ENCODE measurements around the gene SRPX2. TPM values are rescaled to one million over a fixed set of nuclear protein-coding genes. Genes with fewer than 3 reads are reported as not detected.
"Not testable (repeated sequence)": the region's sequence is repeated elsewhere in the genome, so short reads cannot be mapped to it uniquely, and the experiment has no call there.

Gene SRPX2
- total and polyA plus RNA-seq, 7 donors, result 2.1 to 7.3 (median 4.9) TPM

GRCh38 chrX:100710816-100711215 lies 66.8 kb downstream of the SRPX2 start:
- H3K9me3 ChIP-seq, result no peaks in the 10 kb centered on the region
- no peak for TF ChIP-seq CTCF (IDR thresholded peaks at IDR 0.05)
- H3K4me1 ChIP-seq, result no peaks in the 10 kb centered on the region
- no peaks in the 10 kb centered on the region for H3K36me3 ChIP-seq (ENCODE audit: insufficient read depth in 1 of 2, low read depth in 1 of 2)
- no peak for ATAC-seq
- H3K27me3 ChIP-seq (ENCODE audit: insufficient read depth in 3 of 3, low read length in 2 of 3), result peaks cover 0 to 10% (median 0%) of the 10 kb centered on the region in 3 donors
- DNase-seq, result no peak
- no peak overlapping the region for H3K4me3 ChIP-seq
- H3K27ac ChIP-seq, result no peak overlapping the region
- 40 to 60% (median 52%) methylated on average over 3 of the region's 3 CpGs for WGBS, 3 donors
- intact Hi-C loops (cut with DNase I), result no loop called here

GRCh38 chrX:100717363-100717762 lies 73.4 kb downstream of the SRPX2 start:
- intact Hi-C loops (cut with DNase I), result no loop called here
- ATAC-seq, result no peak
- 69 to 82% (median 76%) methylated on average over 8 of the region's 8 CpGs for WGBS, 3 donors

GRCh38 chrX:100719139-100719538 lies 75.1 kb downstream of the SRPX2 start:
- no peak for TF ChIP-seq CTCF (IDR thresholded peaks at IDR 0.05)
- no peak for DNase-seq
- Histone ChIP-seq H3K4me1 (no peaks in the 10 kb centered on the region), H3K27me3 (ENCODE audit: insufficient read depth in 3 of 3, low read length in 2 of 3) (no peaks in the 10 kb centered on the region), H3K36me3 (ENCODE audit: insufficient read depth in 1 of 2, low read depth in 1 of 2) (no peaks in the 10 kb centered on the region), H3K27ac (no peak overlapping the region), H3K9me3 (no peaks in the 10 kb centered on the region), H3K4me3 (no peak overlapping the region)
- intact Hi-C loops (cut with DNase I), result no loop called here
- ATAC-seq, result no peak
- WGBS, 3 donors, result 72 to 92% (median 80%) methylated on average over 2 of the region's 2 CpGs

More at GRCh38 chrX:100717363-100717762, 73.4 kb downstream of the SRPX2 start:
- Histone ChIP-seq H3K27me3 (ENCODE audit: insufficient read depth in 3 of 3, low read length in 2 of 3) (no peaks in the 10 kb centered on the region), H3K36me3 (ENCODE audit: insufficient read depth in 1 of 2, low read depth in 1 of 2) (no peaks in the 10 kb centered on the region), H3K27ac (no peak overlapping the region), H3K9me3 (no peaks in the 10 kb centered on the region), H3K4me1 (no peaks in the 10 kb centered on the region), H3K4me3 (no peak overlapping the region)
- TF ChIP-seq CTCF (IDR thresholded peaks at IDR 0.05), result no peak
- DNase-seq, result no peak

DNA sequence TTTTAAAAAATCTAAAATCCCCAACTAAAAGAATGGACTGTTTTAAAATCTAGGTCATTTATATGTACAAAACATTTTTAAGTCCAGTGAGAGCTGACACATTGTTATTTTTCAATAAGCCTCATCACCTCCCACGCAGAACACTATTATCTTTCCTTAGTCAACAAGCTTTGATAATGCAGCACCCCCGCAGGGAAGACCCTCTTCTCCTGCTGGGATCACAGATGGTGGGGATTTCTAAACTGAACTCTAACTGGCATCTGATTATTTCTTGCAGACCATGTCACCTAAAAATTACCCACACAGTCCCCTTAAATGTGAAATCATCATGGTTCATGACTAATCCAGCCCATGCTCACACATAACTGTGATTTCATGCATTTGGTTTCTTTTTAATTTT lies 76.3 kb downstream of the SRPX2 start:
- ATAC-seq, result no peak
- Histone ChIP-seq H3K9me3 (no peaks in the 10 kb centered on the region), H3K4me3 (no peak overlapping the region), H3K36me3 (ENCODE audit: insufficient read depth in 1 of 2, low read depth in 1 of 2) (no peaks in the 10 kb centered on the region), H3K4me1 (no peaks in the 10 kb centered on the region), H3K27me3 (ENCODE audit: insufficient read depth in 3 of 3, low read length in 2 of 3) (no peaks in the 10 kb centered on the region), H3K27ac (no peak overlapping the region)
- TF ChIP-seq CTCF (IDR thresholded peaks at IDR 0.05), result no peak
- no peak for DNase-seq
- 35 to 55% (median 36%) methylated on average over 2 of the region's 2 CpGs for WGBS, 3 donors
- intact Hi-C loops (cut with DNase I), result no loop called here

DNA sequence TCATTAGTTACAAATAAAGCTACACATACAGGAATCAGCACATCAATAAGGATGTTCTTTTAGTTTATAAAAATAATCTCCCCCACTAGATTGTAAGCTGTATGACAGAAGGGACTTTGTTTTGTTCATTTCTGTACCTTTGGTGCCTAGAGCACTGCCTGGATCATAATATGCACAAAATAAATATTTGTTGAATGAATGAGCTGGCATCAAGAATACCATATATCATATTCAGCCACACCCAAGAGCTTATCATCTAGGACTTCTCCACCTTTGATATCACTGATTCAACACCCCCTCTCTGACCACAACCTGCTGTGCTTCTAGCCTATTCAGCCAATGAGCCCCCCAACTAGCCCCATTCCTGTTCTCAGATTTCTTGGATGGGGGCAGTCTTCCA lies 77.3 kb downstream of the SRPX2 start:
- DNase-seq (no peak), ATAC-seq (no peak)
- no peaks in the 10 kb centered on the region for H3K36me3 ChIP-seq (ENCODE audit: insufficient read depth in 1 of 2, low read depth in 1 of 2)
- no peaks in the 10 kb centered on the region for H3K4me1 ChIP-seq
- H3K27ac ChIP-seq, result no peak overlapping the region
- no peak overlapping the region for H3K4me3 ChIP-seq
- H3K27me3 ChIP-seq (ENCODE audit: insufficient read depth in 3 of 3, low read length in 2 of 3), result no peaks in the 10 kb centered on the region
- intact Hi-C loops (cut with DNase I), result no loop called here
- H3K9me3 ChIP-seq, result no peaks in the 10 kb centered on the region
- no peak for TF ChIP-seq CTCF (IDR thresholded peaks at IDR 0.05)

GRCh38 chrX:100724006-100724405 lies 80.0 kb downstream of the SRPX2 start:
- H3K4me3 ChIP-seq; DNase-seq; H3K36me3 ChIP-seq (ENCODE audit: insufficient read depth in 1 of 2, low read depth in 1 of 2); intact Hi-C loops (cut with DNase I); H3K9me3 ChIP-seq; ATAC-seq; H3K4me1 ChIP-seq; H3K27ac ChIP-seq: not testable (repeated sequence)
- WGBS, 3 donors, result 91 to 100% (median 96%) methylated on average over 5 to 20 of the region's 30 CpGs
- H3K27me3 ChIP-seq (ENCODE audit: insufficient read depth in 3 of 3, low read length in 2 of 3), result peaks cover 0 to 15% (median 0%) of the 10 kb centered on the region in 3 donors

Data from psoas muscle (tissue), 8 donors.